GM12878 (cell line): ENCODE data around the gene AKTIP. TPM values are rescaled to one million over a fixed set of nuclear protein-coding genes. Genes with fewer than 3 reads are reported as not detected.
A peak's percentile ranks its signal among the peaks of the same experiment; 100 is the strongest.

Source experiments
- ATAC-seq: fragments of 200-7000 bp; cut with Tn5 transposase; 3 replicates; pipeline ENCODE4 v1.9.1; 2020; ENCODE audit warnings: mild to moderate bottlenecking, moderate library complexity
- BruUV-seq: library from RNA; stranded (reverse); fragments of 400-500 nt; replicated peaks from 2 replicates; lab custom pipeline; 2021; lab: Mats Ljungman, UMichigan
- CTCF ChIA-PET: fragments of 300-600 bp; sonication (Branson Sonifier 250); formaldehyde crosslinking; extraction: SDS; loops from one replicate; lab custom pipeline; 2021; ENCODE audit warnings: inconsistent platforms; lab: Yijun Ruan, JAX
- POLR2A ChIA-PET: fragments of 350-600 bp; formaldehyde crosslinking; extraction: SDS; loops from one replicate; lab custom pipeline; 2021; ENCODE audit warnings: inconsistent platforms; lab: Charles Lee
- RAD21 ChIA-PET: fragments of 300-600 bp; sonication (Branson Sonifier 250); formaldehyde crosslinking; loops from one replicate; lab custom pipeline; 2023; ENCODE audit warnings: antibody characterized with exemption; ENCODE audit not compliant: unreplicated experiment; lab: Charles Lee
- SMC1A ChIA-PET: fragments of 300-600 bp; sonication (Branson Sonifier 250); formaldehyde crosslinking; loops from one replicate; lab custom pipeline; 2023; ENCODE audit not compliant: unreplicated experiment, uncharacterized antibody; lab: Charles Lee
- DNase-seq: peaks from one replicate; pipeline ENCODE4 v3.0.0-alpha.2; 2011; ENCODE audit warnings: low read depth, low spot score
- FAIRE-seq: peaks from 3 replicates; lab custom pipeline; 2011; peaks lifted over from hg19 to GRCh38; lab: Jason Lieb, UNC
- H2AFZ ChIP-seq: 2 replicates; pipeline ENCODE4 v1.6.0; 2011; ENCODE audit warnings: low read depth, low read length, control low read depth; ENCODE audit not compliant: control insufficient read depth
- H3K27ac ChIP-seq: 2 replicates; pipeline ENCODE4 v1.5.1; 2011; ENCODE audit warnings: control low read depth; ENCODE audit not compliant: control insufficient read depth, insufficient read depth
- H3K27me3 ChIP-seq, 2 experiments: replicated peaks in 1 of 2; 2 replicates each; pipeline versions ENCODE4 v1.6.0 to v1.6.1; 2011; ENCODE audit warnings: low read length in 1 of 2; ENCODE audit not compliant: control insufficient read depth in 2 of 2, insufficient read depth in 2 of 2
- H3K36me3 ChIP-seq, 2 experiments: 2 replicates each; pipeline ENCODE4 v1.5.1; 2011; ENCODE audit warnings: low read length in 1 of 2; ENCODE audit not compliant: control insufficient read depth in 2 of 2, insufficient read depth in 2 of 2
- H3K4me1 ChIP-seq: 2 replicates; pipeline ENCODE4 v1.6.1; 2011; ENCODE audit warnings: mild to moderate bottlenecking, low read length, moderate library complexity, mixed read lengths; ENCODE audit not compliant: control insufficient read depth, insufficient read depth
- H3K4me2 ChIP-seq: 2 replicates; pipeline ENCODE4 v1.6.0; 2011; ENCODE audit warnings: control low read depth; ENCODE audit not compliant: control insufficient read depth, insufficient read depth
- H3K4me3 ChIP-seq: fragments of 200-600 bp; sonication (generic); 2 replicates; pipeline ENCODE4 v1.5.1; 2016
- H3K79me2 ChIP-seq: 2 replicates; pipeline ENCODE4 v1.6.0; 2011; ENCODE audit warnings: low read length; ENCODE audit not compliant: control insufficient read depth, insufficient read depth
- H3K9ac ChIP-seq: 2 replicates; pipeline ENCODE4 v1.8.0; 2011; ENCODE audit warnings: low read length, control low read depth, mixed read lengths; ENCODE audit not compliant: control insufficient read depth, insufficient read depth
- H3K9me3 ChIP-seq: replicated peaks from 3 replicates; pipeline ENCODE4 v1.5.1; 2011; ENCODE audit warnings: mild to moderate bottlenecking, low read length; ENCODE audit not compliant: control insufficient read depth, insufficient read depth
- H4K20me1 ChIP-seq: 2 replicates; pipeline ENCODE4 v1.6.0; 2011; ENCODE audit not compliant: control insufficient read depth, insufficient read depth
- CREB1 ChIP-seq: IDR thresholded peaks from 2 replicates; pipeline ENCODE4 v1.6.1; 2012; ENCODE audit warnings: low read depth, mild to moderate bottlenecking, inconsistent platforms
- EED ChIP-seq: sonication (generic); IDR thresholded peaks from 2 replicates; pipeline ENCODE4 v1.6.1; 2016; ENCODE audit warnings: antibody characterized with exemption, low read depth
- ETV6 ChIP-seq, 2 experiments: fragments of 450-650 bp in 1 of 2; IDR thresholded peaks in 1 of 2; conservative IDR thresholded peaks in 1 of 2; 2 replicates each; pipeline ENCODE4 v1.6.1; 2014; ENCODE audit warnings: antibody characterized with exemption in 1 of 2, borderline replicate concordance in 1 of 2, low read depth in 1 of 2, mild to moderate bottlenecking in 1 of 2, moderate library complexity in 1 of 2
- KAT2A ChIP-seq: conservative IDR thresholded peaks from 2 replicates; pipeline ENCODE4 v1.6.1; 2011; ENCODE audit warnings: low read depth, low read length; ENCODE audit not compliant: control insufficient read depth
- NR2C2 ChIP-seq: IDR thresholded peaks from 2 replicates; pipeline ENCODE4 v1.6.1; 2011; ENCODE audit warnings: borderline replicate concordance, low read depth; ENCODE audit not compliant: control insufficient read depth, insufficient read length
- NRF1 ChIP-seq: conservative IDR thresholded peaks from 2 replicates; pipeline ENCODE4 v1.6.1; 2011; ENCODE audit warnings: mild to moderate bottlenecking, low read depth, low read length, improper control_type of control experiment
- RFX5 ChIP-seq: IDR thresholded peaks from 2 replicates; pipeline ENCODE4 v1.6.1; 2011; ENCODE audit warnings: low read depth, low read length, improper control_type of control experiment
- SPI1 ChIP-seq: IDR thresholded peaks from 2 replicates; pipeline ENCODE4 v1.6.1; 2011; ENCODE audit warnings: low read depth, mild to moderate bottlenecking, low read length, moderate library complexity, borderline replicate concordance; ENCODE audit not compliant: insufficient read depth
- STAT3 ChIP-seq: IDR thresholded peaks from 2 replicates; pipeline ENCODE4 v1.6.1; 2011; ENCODE audit warnings: low read depth, low read length, improper control_type of control experiment
- TCF7 ChIP-seq: IDR thresholded peaks from 2 replicates; pipeline ENCODE4 v1.6.1; 2014; ENCODE audit warnings: antibody characterized with exemption, borderline replicate concordance
- YBX1 ChIP-seq: fragments of 450-650 bp; IDR thresholded peaks from 2 replicates; pipeline ENCODE4 v1.6.1; 2016; ENCODE audit warnings: antibody characterized with exemption
- ZBED1 ChIP-seq: IDR thresholded peaks from 2 replicates; pipeline ENCODE4 v1.6.1; 2016; ENCODE audit warnings: borderline replicate concordance
- WGBS: methylation state at CpG from one replicate; pipeline ENCODE4 v1.1.6; 2016; ENCODE audit warnings: low lambda C conversion rate; ENCODE audit not compliant: insufficient replicate concordance, insufficient coverage; ENCODE audit errors: missing lambda C conversion rate; 5-methylcytosine and 5-hydroxymethylcytosine counted together
- in situ Hi-C: fragments of 300-500 bp; cut with MboI; formaldehyde crosslinking; loops from 9 replicates; pipeline ENCODE4 v1.14.3; 2018; ENCODE audit warnings: mixed read lengths
- intact Hi-C: fragments of 100-400 bp; cut with micrococcal nuclease; formaldehyde crosslinking; loops from one replicate; pipeline ENCODE4 v1.14.2; 2022; ENCODE audit not compliant: unreplicated experiment
- polyA plus RNA-seq, 11 experiments: library from polyadenylated mRNA; depleted of rRNA in 4 of 11; unstranded in 6 of 11; stranded (reverse) in 5 of 11; fragments of >200 nt; fragmentation: Nextera tagmentation in 4 of 11; fragmentation: Illumina TruSeq in 1 of 11; extraction: Ambion mirVana in 4 of 11; extraction: Trizol in 1 of 11; gene quantifications; 1 replicate in 1 of 11; 2 replicates in 10 of 11; pipeline versions ENCODE4 v1.2.1 to v1.2.3, GENCODE V29; 2011 to 2016; ENCODE audit warnings: inconsistent platforms in 2 of 11, missing spikeins in 2 of 11, low read depth in 1 of 11
- total RNA-seq, 4 experiments: library from RNA; depleted of rRNA in 3 of 4; stranded (reverse); fragments of >200 nt in 3 of 4; fragmentation: Illumina TruSeq in 1 of 4; extraction: Trizol in 1 of 4; gene quantifications; 2 replicates each; pipeline versions ENCODE4 v1.2.1 to v1.2.3, GENCODE V29; 2013 to 2021
- TF ChIP-seq, protein P1 (sequence below): IDR thresholded peaks from 2 replicates; pipeline ENCODE4 v1.6.1; 2011; ENCODE audit warnings: low read depth, mild to moderate bottlenecking, low read length, moderate library complexity, borderline replicate concordance; ENCODE audit errors: extremely low read depth
- TF ChIP-seq, protein P2 (sequence below): fragments of 450-650 bp; IDR thresholded peaks from 2 replicates; pipeline ENCODE4 v1.6.1; 2017; ENCODE audit warnings: borderline replicate concordance

AKTIP gene
- total and polyA plus RNA-seq, 10 of the 15 experiments (the other 5 are each of a cell fraction or from before 2014, with no cell fraction given) = 11.4 to 22.9 (median 13.6) TPM

DNA sequence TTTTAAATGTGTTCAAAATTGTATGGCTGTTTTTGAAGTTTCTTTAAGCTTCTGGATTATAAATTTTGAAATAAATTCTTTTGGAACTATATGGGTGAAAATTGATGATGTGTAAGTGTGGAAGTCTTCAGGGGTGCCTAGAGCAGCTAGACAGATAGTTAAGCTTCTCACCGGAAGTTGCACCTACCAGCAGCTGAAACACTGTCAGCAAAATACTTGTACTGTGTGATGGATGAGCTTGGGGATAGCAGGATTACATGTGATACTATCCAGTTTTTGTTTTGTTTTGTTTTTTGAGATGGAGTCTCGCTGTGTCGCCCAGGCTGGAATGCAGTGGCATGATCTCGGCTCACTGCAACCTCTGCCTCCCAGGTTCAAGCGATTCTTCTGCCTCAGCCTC, 49.1 kb downstream of the AKTIP start:
- Histone ChIP-seq H3K27ac (no peak overlapping the region), H3K9me3 (no peaks in the 10 kb centered on the region), H3K4me1 (peaks cover 28% of the 10 kb centered on the region), H4K20me1 (no peaks in the 10 kb centered on the region), H3K36me3 (peaks cover 0 to under 1% of the 10 kb centered on the region in 2 experiments; a peak in 3 of 4 replicates), H3K4me2 (no peak overlapping the region), H3K79me2 (no peaks in the 10 kb centered on the region), H3K9ac (no peak overlapping the region), H2AFZ (no peak overlapping the region), H3K27me3 (no peaks in the 10 kb centered on the region), H3K4me3 (no peak overlapping the region)
- 98% methylated on average over 5 of the region's 5 CpGs for WGBS
- SMC1A ChIA-PET = interaction anchor here (0.6 to 1.0 kb wide), 2 partner anchors 17 to 55 kb away, joined by 3 read pairs; no protein-coding TSS in a partner anchor
- in situ Hi-C loops (no loop called here), intact Hi-C loops (no loop called here)
- ATAC-seq (no peak), DNase-seq (no peak), FAIRE-seq (no peak)
- RAD21 ChIA-PET = interaction anchor here (0.8 to 1.0 kb wide), 2 partner anchors 50 to 96 kb away, joined by 3 read pairs; no protein-coding TSS in a partner anchor
- no TSS peak for BruUV-seq
- CTCF ChIA-PET = interaction anchor here (1.1 to 1.4 kb wide), 2 partner anchors 17 to 52 kb away, joined by 3 read pairs; no protein-coding TSS in a partner anchor
- TF ChIP-seq NRF1 (no peak), SPI1 (no peak), STAT3 (no peak), TCF7 (no peak)
- POLR2A ChIA-PET = interaction anchor here (0.6 to 1.2 kb wide), 2 partner anchors 20 to 102 kb away, joined by 3 to 4 read pairs; partner anchors contain the start of gene RBL2

DNA sequence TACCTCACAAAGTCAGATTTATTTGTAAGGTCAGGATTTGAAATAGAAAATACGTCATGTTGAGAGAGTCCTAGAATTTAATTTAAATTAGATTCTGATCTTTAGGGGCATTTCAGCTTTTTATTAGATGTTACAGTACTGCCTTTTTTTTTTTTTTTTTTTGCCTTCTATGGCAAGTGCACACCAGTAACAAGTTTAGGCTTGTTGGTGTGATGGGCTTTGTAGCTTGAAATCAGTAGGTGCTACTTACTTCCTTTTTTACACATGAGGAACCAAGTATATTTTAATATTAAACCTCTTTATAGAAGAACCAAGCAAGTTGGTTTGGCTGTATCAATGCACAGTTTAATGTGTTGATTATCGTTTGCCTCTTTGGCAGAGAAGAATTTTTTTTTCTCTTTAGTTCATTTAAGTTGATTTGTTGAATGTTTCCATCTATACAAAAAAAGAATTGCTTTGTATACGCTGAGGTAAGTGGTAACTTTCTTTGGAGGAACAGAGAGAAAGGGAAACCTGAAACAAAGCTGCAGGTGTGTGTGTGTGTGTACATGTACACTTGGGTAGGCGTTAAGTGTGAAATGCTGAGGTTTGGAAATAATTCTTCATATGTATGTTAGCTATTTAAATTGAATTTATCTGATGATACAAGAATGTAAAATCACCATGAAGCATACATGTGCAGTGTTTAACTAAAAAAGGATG, 53.0 kb downstream of the AKTIP start:
- 98% methylated on average over 4 of the region's 4 CpGs for WGBS
- Histone ChIP-seq H3K9me3 (no peaks in the 10 kb centered on the region), H3K4me2 (peak overlapping the region; percentile 25; the same call in 1 of the 2 replicates), H4K20me1 (no peaks in the 10 kb centered on the region), H3K79me2 (no peaks in the 10 kb centered on the region), H3K9ac (no peak overlapping the region), H3K27me3 (no peaks in the 10 kb centered on the region), H3K27ac (peak overlapping the region; percentile 25; the same call in 1 of the 2 replicates), H3K4me1 (no peaks in the 10 kb centered on the region), H3K36me3 (peaks cover 0 to 2% of the 10 kb centered on the region in 2 experiments; a peak in 1 of 4 replicates), H2AFZ (no peak overlapping the region), H3K4me3 (no peak overlapping the region)
- DNase-seq (no peak), FAIRE-seq (no peak), ATAC-seq (peak; percentile 77)
- no TSS peak for BruUV-seq
- SMC1A ChIA-PET = interaction anchor here (0.9 to 4.1 kb wide), 7 partner anchors 8 to 67 kb away, joined by 3 to 22 read pairs (median 3); partner anchors contain the start of gene RBL2
- CTCF ChIA-PET = interaction anchor here (1.6 kb wide), 1 partner anchor 44 kb away, joined by 4 read pairs; no protein-coding TSS in a partner anchor
- POLR2A ChIA-PET = interaction anchor here (0.5 kb wide), 1 partner anchor 518 kb away, joined by 3 read pairs; no protein-coding TSS in a partner anchor
- RAD21 ChIA-PET = interaction anchor here (1.3 to 2.5 kb wide), 2 partner anchors 13 to 15 kb away, joined by 4 to 16 read pairs; no protein-coding TSS in a partner anchor
- intact Hi-C loops (no loop called here), in situ Hi-C loops (loop anchor here (10.0 kb wide), 1 partner anchor 385 kb away; no protein-coding TSS in a partner anchor)
- TF ChIP-seq RFX5 = no peak
- no peak for TF ChIP-seq KAT2A
- no peak for TF ChIP-seq ZBED1
- no peak for TF ChIP-seq NRF1
- TF ChIP-seq NR2C2 = no peak
- TF ChIP-seq, protein P1, sequence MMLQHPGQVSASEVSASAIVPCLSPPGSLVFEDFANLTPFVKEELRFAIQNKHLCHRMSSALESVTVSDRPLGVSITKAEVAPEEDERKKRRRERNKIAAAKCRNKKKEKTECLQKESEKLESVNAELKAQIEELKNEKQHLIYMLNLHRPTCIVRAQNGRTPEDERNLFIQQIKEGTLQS = no peak
- TF ChIP-seq, protein P2, sequence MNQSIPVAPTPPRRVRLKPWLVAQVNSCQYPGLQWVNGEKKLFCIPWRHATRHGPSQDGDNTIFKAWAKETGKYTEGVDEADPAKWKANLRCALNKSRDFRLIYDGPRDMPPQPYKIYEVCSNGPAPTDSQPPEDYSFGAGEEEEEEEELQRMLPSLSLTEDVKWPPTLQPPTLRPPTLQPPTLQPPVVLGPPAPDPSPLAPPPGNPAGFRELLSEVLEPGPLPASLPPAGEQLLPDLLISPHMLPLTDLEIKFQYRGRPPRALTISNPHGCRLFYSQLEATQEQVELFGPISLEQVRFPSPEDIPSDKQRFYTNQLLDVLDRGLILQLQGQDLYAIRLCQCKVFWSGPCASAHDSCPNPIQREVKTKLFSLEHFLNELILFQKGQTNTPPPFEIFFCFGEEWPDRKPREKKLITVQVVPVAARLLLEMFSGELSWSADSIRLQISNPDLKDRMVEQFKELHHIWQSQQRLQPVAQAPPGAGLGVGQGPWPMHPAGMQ = no peak
- TF ChIP-seq ETV6 (conservative IDR thresholded peaks at IDR 0.05 in 1 of 2, IDR thresholded peaks at IDR 0.05 in 1 of 2; ENCODE audit: borderline replicate concordance in 1 of 2, low read depth in 1 of 2) = no peak
- no peak for TF ChIP-seq YBX1
- no peak for TF ChIP-seq CREB1
- no peak for TF ChIP-seq EED
